OCI-M2 (cell line): Measurements from ENCODE around the gene SCARF2.
"Not testable (repeated sequence)": the region's sequence is repeated elsewhere in the genome, so short reads cannot be mapped to it uniquely, and the experiment has no call there.

Experiments used
- DNase-seq: peaks from one replicate; lab custom pipeline; 2025; ENCODE audit not compliant: unreplicated experiment; lab: John Stamatoyannopoulos, UW

The SCARF2 gene

GRCh38 chr22:20395181-20395906, 42.3 kb downstream of the SCARF2 start:
- no peak for DNase-seq

- peak; percentile 25 for DNase-seq
Measured at GRCh38 chr22:20393705-20394476, 43.7 kb downstream of the SCARF2 start, which contains the start of gene ZNF74. Gene ZNF74 (plus strand): TSS chr22:20394151. CDS start chr22:20394629, 478 bp downstream.

- no peak for DNase-seq
Measured at GRCh38 chr22:20392983-20393704, 44.5 kb downstream of the SCARF2 start.

GRCh38 chr22:20392365-20392881, 45.2 kb downstream of the SCARF2 start:
- not testable (repeated sequence) for DNase-seq

- DNase-seq = no peak
Measured at GRCh38 chr22:20391222-20391621, 46.4 kb downstream of the SCARF2 start.

GRCh38 chr22:20390394-20390907, 47.2 kb downstream of the SCARF2 start:
- no peak for DNase-seq

- DNase-seq = no peak
Measured at GRCh38 chr22:20389288-20389687, 48.3 kb downstream of the SCARF2 start.

- DNase-seq = no peak
Measured at GRCh38 chr22:20388200-20388599, 49.4 kb downstream of the SCARF2 start.

- no peak for DNase-seq
Measured at GRCh38 chr22:20386972-20387371, 50.7 kb downstream of the SCARF2 start.

GRCh38 chr22:20386336-20386735, 51.3 kb downstream of the SCARF2 start:
- no peak for DNase-seq

GRCh38 chr22:20384865-20385264, 52.8 kb downstream of the SCARF2 start:
- DNase-seq = no peak

GRCh38 chr22:20384171-20384570, 53.5 kb downstream of the SCARF2 start:
- no peak for DNase-seq

- no peak for DNase-seq
Measured at GRCh38 chr22:20383538-20383937, 54.1 kb downstream of the SCARF2 start.

GRCh38 chr22:20380486-20380885, 57.1 kb downstream of the SCARF2 start:
- DNase-seq = no peak

GRCh38 chr22:20378684-20379083, 58.9 kb downstream of the SCARF2 start:
- not testable (repeated sequence) for DNase-seq

- DNase-seq = no peak
Measured at GRCh38 chr22:20378110-20378509, 59.5 kb downstream of the SCARF2 start.

GRCh38 chr22:20376983-20377382, 60.6 kb downstream of the SCARF2 start:
- not testable (repeated sequence) for DNase-seq

- not testable (repeated sequence) for DNase-seq
Measured at GRCh38 chr22:20376281-20376680, 61.3 kb downstream of the SCARF2 start.
